Suprapubic skin (tissue), 4 donors: ENCODE measurements around the gene EVPL.

Experiments
- POLR2A ChIP-seq, 2 donors: fragments of 450-650 bp; IDR thresholded peaks; one replicate each; pipeline ENCODE4 v1.6.1; 2017; ENCODE audit warnings: antibody characterized with exemption in 2 of 2, mild to moderate bottlenecking in 2 of 2, moderate library complexity in 2 of 2
- POLR2AphosphoS5 ChIP-seq, 3 donors: sonication (generic); formaldehyde crosslinking; IDR thresholded peaks; one replicate each; pipeline ENCODE4 v1.6.1; 2017; ENCODE audit warnings: antibody characterized with exemption in 3 of 3
- TF ChIP-seq, protein P1 (sequence below), 2 donors: fragments of 200-600 bp in 1 of 2; fragments of 450-650 bp in 1 of 2; sonication (generic) in 1 of 2; IDR thresholded peaks; one replicate each; pipeline ENCODE4 v1.5.1; 2016 to 2019; ENCODE audit warnings: antibody characterized with exemption in 2 of 2, mild to moderate bottlenecking in 1 of 2, moderate library complexity in 1 of 2

DNA sequence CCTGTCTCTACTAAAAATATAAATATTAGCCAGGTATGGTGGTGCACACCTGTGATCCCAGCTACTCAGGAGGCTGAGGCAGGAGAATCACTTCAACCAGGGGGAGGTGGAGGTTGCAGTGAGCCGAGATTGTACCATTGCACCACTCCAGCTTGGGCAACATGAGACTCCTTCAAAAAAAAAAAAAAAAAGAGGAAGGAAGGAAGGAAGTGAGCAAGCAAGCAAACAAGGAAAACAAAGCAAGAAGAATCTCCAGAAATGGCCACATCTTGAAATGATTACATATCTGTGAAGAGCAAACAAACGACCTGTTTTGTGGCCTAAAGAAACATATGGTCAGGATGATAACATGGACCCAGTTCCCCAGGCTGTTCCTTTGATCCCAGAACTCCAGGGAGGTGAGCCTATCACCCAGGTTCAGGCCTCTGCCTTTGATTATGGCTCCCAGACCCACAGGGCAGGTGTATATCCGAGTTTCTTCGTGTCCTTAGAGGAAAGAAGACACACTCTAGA is 57.0 kb downstream of the EVPL start:
- TF ChIP-seq, protein P1, sequence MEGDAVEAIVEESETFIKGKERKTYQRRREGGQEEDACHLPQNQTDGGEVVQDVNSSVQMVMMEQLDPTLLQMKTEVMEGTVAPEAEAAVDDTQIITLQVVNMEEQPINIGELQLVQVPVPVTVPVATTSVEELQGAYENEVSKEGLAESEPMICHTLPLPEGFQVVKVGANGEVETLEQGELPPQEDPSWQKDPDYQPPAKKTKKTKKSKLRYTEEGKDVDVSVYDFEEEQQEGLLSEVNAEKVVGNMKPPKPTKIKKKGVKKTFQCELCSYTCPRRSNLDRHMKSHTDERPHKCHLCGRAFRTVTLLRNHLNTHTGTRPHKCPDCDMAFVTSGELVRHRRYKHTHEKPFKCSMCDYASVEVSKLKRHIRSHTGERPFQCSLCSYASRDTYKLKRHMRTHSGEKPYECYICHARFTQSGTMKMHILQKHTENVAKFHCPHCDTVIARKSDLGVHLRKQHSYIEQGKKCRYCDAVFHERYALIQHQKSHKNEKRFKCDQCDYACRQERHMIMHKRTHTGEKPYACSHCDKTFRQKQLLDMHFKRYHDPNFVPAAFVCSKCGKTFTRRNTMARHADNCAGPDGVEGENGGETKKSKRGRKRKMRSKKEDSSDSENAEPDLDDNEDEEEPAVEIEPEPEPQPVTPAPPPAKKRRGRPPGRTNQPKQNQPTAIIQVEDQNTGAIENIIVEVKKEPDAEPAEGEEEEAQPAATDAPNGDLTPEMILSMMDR (IDR thresholded peaks at IDR 0.05) = no peak
- TF ChIP-seq POLR2A (IDR thresholded peaks at IDR 0.05) (no peak), POLR2AphosphoS5 (IDR thresholded peaks at IDR 0.05) (no peak)
